OCI-LY7 (cell line): ENCODE measurements around the gene TM4SF4. TPM values are rescaled to one million over a fixed set of nuclear protein-coding genes. Genes with fewer than 3 reads are reported as not detected.

Experiments used
- BruUV-seq: library from RNA; stranded (reverse); fragments of 400-500 nt; replicated peaks from 2 replicates; lab custom pipeline; 2021; lab: Mats Ljungman, UMichigan
- CTCF ChIA-PET: fragments of 300-600 bp; sonication (Branson Sonifier 250); formaldehyde crosslinking; loops from one replicate; lab custom pipeline; 2022; ENCODE audit warnings: antibody characterized with exemption; ENCODE audit not compliant: unreplicated experiment; lab: Charles Lee
- POLR2A ChIA-PET: fragments of 300-600 bp; sonication (Branson Sonifier 250); formaldehyde crosslinking; loops from one replicate; lab custom pipeline; 2022; ENCODE audit warnings: antibody characterized with exemption; lab: Charles Lee
- DNase-seq: peaks from one replicate; pipeline ENCODE4 v3.0.0-alpha.2; 2015; ENCODE audit warnings: low spot score
- H2AFZ ChIP-seq: fragments of 200-600 bp; sonication (generic), shearing (Covaris generic); 2 replicates; pipeline ENCODE4 v1.6.1; 2014; ENCODE audit warnings: mild to moderate bottlenecking, antibody characterized with exemption, low read length, moderate library complexity
- H3K27ac ChIP-seq: fragments of 200-600 bp; sonication (generic); 2 replicates; pipeline ENCODE4 v1.5.1; 2014; ENCODE audit warnings: mixed run types, low read depth, mild to moderate bottlenecking, moderate library complexity, low read length, inconsistent platforms; ENCODE audit not compliant: poor library complexity, severe bottlenecking
- H3K36me3 ChIP-seq: fragments of 200-600 bp; sonication (generic); 2 replicates; pipeline ENCODE4 v1.6.1; 2014; ENCODE audit warnings: mild to moderate bottlenecking, antibody characterized with exemption, low read length, moderate library complexity, mixed read lengths; ENCODE audit not compliant: insufficient read depth
- H3K4me1 ChIP-seq: fragments of 200-600 bp; sonication (generic); 2 replicates; pipeline ENCODE4 v1.5.1; 2014; ENCODE audit warnings: mild to moderate bottlenecking, low read length; ENCODE audit not compliant: insufficient read depth, poor library complexity, severe bottlenecking
- H3K4me2 ChIP-seq: fragments of 200-600 bp; sonication (generic); 2 replicates; pipeline ENCODE4 v1.6.1; 2014; ENCODE audit warnings: mild to moderate bottlenecking, low read length
- H3K4me3 ChIP-seq: fragments of 200-600 bp; sonication (generic); 2 replicates; pipeline ENCODE4 v1.5.1; 2014; ENCODE audit warnings: mild to moderate bottlenecking, low read depth, low read length; ENCODE audit not compliant: poor library complexity, severe bottlenecking
- H3K79me2 ChIP-seq: fragments of 200-600 bp; sonication (generic); 2 replicates; pipeline ENCODE4 v1.6.1; 2016; ENCODE audit warnings: low read depth, mild to moderate bottlenecking, low read length, moderate library complexity, mixed read lengths; ENCODE audit not compliant: insufficient read depth
- H3K9me2 ChIP-seq: fragments of 200-600 bp; sonication (generic); 2 replicates; pipeline ENCODE4 v1.6.1; 2016; ENCODE audit warnings: mild to moderate bottlenecking, low read length, mixed read lengths; ENCODE audit not compliant: insufficient read depth
- H3K9me3 ChIP-seq: fragments of 200-600 bp; sonication (generic); 2 replicates; pipeline ENCODE4 v1.6.1; 2014; ENCODE audit warnings: mild to moderate bottlenecking, mixed run types, low read length, mixed read lengths
- H4K20me1 ChIP-seq: fragments of 200-600 bp; sonication (generic); 2 replicates; pipeline ENCODE4 v1.6.1; 2014; ENCODE audit warnings: mild to moderate bottlenecking, antibody characterized with exemption, low read length, moderate library complexity, mixed read lengths; ENCODE audit not compliant: insufficient read depth
- EZH2phosphoT487 ChIP-seq: fragments of 200-600 bp; sonication (generic); IDR thresholded peaks from 2 replicates; pipeline ENCODE4 v1.6.1; 2018; ENCODE audit warnings: low read depth, borderline replicate concordance, mild to moderate bottlenecking, mixed run types, antibody characterized with exemption, low read length, moderate library complexity, mixed read lengths
- intact Hi-C: fragments of 100-400 bp; cut with micrococcal nuclease; formaldehyde crosslinking; loops from one replicate; pipeline ENCODE4 v1.10.0; 2022; ENCODE audit not compliant: unreplicated experiment
- total RNA-seq, 2 experiments: library from RNA; depleted of rRNA in 1 of 2; stranded (reverse); fragments of >200 nt in 1 of 2; shearing (Covaris generic) in 1 of 2; gene quantifications; 2 replicates each; pipeline ENCODE4 v1.2.3, GENCODE V29; 2014 to 2022
- TF ChIP-seq, protein P1 (sequence below): fragments of 200-600 bp; sonication (generic); conservative IDR thresholded peaks from 2 replicates; pipeline ENCODE4 v1.5.1; 2014; ENCODE audit warnings: mild to moderate bottlenecking, antibody characterized with exemption, low read length, moderate library complexity, mixed read lengths

Gene TM4SF4
- total RNA-seq, 2 experiments from 2014 or later: not detected

DNA sequence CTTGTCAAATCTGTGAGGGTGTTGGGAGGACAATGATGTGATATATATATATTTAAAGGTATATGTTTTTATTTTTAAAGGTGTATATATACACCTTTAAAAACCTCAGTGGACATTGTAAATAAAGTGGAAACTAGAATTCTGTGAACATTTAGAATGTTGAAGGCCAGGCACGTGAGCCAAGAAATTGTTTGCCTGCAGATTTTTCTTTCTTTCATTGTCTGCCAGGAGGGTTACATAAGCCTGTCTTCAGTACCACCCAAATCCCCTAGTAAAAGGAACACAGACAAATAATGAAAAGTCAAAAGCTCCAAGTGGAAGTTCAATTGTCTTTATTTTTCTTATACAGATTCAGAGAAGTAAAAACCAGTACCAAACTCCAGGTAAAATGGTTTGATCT is 42.4 kb downstream of the TM4SF4 start:
- intact Hi-C loops: no loop called here

DNA sequence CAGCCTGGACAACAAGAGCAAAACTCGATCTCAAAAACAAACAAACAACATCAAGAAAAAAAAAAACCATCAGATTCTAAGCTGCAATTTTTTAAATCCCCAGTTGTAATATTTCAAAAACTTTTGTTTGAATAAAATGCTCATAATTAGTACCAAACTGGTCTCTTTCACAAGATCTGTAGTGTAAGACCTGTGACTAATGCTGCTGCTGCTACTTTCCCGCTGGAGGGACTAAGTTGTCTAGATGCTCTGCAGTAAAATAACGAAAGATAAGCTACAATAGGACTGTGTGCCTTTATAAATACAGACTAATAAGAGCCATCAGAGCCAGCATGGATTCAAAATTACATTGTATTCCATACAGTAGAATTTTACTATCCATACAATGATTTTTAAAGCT is 45.4 kb downstream of the TM4SF4 start:
- ChIA-PET POLR2A (interaction anchor here (0.6 to 1.2 kb wide), 4 partner anchors 12 to 1940 kb away, joined by 3 read pairs; no protein-coding TSS in a partner anchor), CTCF (no interaction called here)
- Histone ChIP-seq H3K36me3 (no peaks in the 10 kb centered on the region), H3K9me3 (no peaks in the 10 kb centered on the region), H3K79me2 (no peaks in the 10 kb centered on the region), H3K4me1 (no peaks in the 10 kb centered on the region), H2AFZ (no peak overlapping the region), H3K4me3 (no peak overlapping the region), H3K4me2 (no peak overlapping the region), H3K27ac (no peak overlapping the region), H4K20me1 (no peaks in the 10 kb centered on the region), H3K9me2 (no peaks in the 10 kb centered on the region)
- DNase-seq: no peak
- no TSS peak for BruUV-seq
- intact Hi-C loops: no loop called here
- TF ChIP-seq, protein P1, sequence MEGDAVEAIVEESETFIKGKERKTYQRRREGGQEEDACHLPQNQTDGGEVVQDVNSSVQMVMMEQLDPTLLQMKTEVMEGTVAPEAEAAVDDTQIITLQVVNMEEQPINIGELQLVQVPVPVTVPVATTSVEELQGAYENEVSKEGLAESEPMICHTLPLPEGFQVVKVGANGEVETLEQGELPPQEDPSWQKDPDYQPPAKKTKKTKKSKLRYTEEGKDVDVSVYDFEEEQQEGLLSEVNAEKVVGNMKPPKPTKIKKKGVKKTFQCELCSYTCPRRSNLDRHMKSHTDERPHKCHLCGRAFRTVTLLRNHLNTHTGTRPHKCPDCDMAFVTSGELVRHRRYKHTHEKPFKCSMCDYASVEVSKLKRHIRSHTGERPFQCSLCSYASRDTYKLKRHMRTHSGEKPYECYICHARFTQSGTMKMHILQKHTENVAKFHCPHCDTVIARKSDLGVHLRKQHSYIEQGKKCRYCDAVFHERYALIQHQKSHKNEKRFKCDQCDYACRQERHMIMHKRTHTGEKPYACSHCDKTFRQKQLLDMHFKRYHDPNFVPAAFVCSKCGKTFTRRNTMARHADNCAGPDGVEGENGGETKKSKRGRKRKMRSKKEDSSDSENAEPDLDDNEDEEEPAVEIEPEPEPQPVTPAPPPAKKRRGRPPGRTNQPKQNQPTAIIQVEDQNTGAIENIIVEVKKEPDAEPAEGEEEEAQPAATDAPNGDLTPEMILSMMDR: no peak
- no peak for TF ChIP-seq EZH2phosphoT487

More for the DNA sequence above, 42.4 kb downstream of the TM4SF4 start:
- TF ChIP-seq, protein P1: no peak
- TF ChIP-seq EZH2phosphoT487: no peak
- H3K79me2 ChIP-seq: no peaks in the 10 kb centered on the region
- no TSS peak for BruUV-seq
- no peak overlapping the region for H3K4me2 ChIP-seq
- no peaks in the 10 kb centered on the region for H3K9me3 ChIP-seq
- H4K20me1 ChIP-seq: no peaks in the 10 kb centered on the region
- H3K36me3 ChIP-seq: no peaks in the 10 kb centered on the region
- no peak overlapping the region for H3K27ac ChIP-seq
- H3K4me1 ChIP-seq: no peaks in the 10 kb centered on the region
- POLR2A ChIA-PET: no interaction called here
- H2AFZ ChIP-seq: no peak overlapping the region
- H3K9me2 ChIP-seq: no peaks in the 10 kb centered on the region
- DNase-seq: no peak
- CTCF ChIA-PET: no interaction called here
- no peak overlapping the region for H3K4me3 ChIP-seq

DNA sequence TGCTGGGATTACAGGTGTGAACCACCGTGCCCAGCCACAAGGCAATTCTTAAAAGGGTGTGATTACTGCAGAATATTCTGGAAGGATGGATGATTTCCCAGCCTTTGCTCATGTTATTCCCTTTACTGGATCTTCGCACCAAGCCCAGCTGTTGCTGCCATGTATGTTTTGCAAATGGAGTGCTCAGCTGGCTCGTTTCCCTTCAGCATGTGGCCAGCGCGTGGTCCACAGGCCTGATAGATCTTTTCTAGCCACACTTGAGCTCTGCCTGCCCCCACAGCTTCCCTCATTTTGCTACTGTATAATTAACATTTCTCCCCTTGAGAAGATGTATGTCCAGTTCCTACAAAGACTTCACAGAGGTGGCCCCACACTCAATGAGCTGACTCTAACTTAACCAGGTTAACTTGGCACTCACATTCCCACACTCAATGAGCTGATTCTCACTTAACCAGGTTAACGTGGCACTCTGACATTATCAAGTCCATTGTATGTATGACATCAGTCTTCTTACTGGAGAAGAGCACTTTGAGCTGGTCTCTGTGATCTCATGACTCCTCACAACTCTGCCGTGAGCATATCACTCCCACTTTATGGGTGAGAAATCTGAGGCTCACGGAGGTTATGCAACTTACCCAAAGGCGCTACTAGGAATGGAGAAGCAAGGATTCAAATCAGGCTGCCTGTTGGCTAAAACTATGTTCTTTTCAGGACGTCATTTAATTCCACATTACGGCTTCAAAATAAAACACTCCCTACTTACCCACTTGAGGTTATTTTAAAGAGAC is 49.2 kb downstream of the TM4SF4 start:
- no peaks in the 10 kb centered on the region for H3K9me3 ChIP-seq

More for the DNA sequence above, 49.2 kb downstream of the TM4SF4 start:
- H3K36me3 ChIP-seq: no peaks in the 10 kb centered on the region
- H3K79me2 ChIP-seq: no peaks in the 10 kb centered on the region
- no peak overlapping the region for H3K4me2 ChIP-seq
- ChIA-PET POLR2A (interaction anchor here (1.2 kb wide), 1 partner anchor 57 kb away, joined by 3 read pairs; no protein-coding TSS in a partner anchor), CTCF (no interaction called here)
- H3K4me1 ChIP-seq: no peaks in the 10 kb centered on the region
- no peak overlapping the region for H2AFZ ChIP-seq
- H3K27ac ChIP-seq: no peak overlapping the region
- intact Hi-C loops: no loop called here
- no peak for DNase-seq
- BruUV-seq: no TSS peak
- H3K9me2 ChIP-seq: no peaks in the 10 kb centered on the region
- no peaks in the 10 kb centered on the region for H4K20me1 ChIP-seq
- TF ChIP-seq, protein P1: no peak
- TF ChIP-seq EZH2phosphoT487: no peak
- H3K4me3 ChIP-seq: no peak overlapping the region
